SHP77 treated with DMSO at 0.1 percent for 48 hours (cell line): ENCODE measurements around the gene ITGAX.

ENCODE experiments used
- DNase-seq: peaks from one replicate; lab custom pipeline; 2025; lab: John Stamatoyannopoulos, UW

The ITGAX gene

GRCh38 chr16:31350275-31351005 lies 4.5 kb upstream of the ITGAX start:
- DNase-seq, result no peak

- DNase-seq, result no peak
These were observed 3.6 kb upstream of the ITGAX start for GRCh38 chr16:31351246-31351941.

GRCh38 chr16:31351942-31352325 lies 3.0 kb upstream of the ITGAX start:
- DNase-seq, result no peak

DNA sequence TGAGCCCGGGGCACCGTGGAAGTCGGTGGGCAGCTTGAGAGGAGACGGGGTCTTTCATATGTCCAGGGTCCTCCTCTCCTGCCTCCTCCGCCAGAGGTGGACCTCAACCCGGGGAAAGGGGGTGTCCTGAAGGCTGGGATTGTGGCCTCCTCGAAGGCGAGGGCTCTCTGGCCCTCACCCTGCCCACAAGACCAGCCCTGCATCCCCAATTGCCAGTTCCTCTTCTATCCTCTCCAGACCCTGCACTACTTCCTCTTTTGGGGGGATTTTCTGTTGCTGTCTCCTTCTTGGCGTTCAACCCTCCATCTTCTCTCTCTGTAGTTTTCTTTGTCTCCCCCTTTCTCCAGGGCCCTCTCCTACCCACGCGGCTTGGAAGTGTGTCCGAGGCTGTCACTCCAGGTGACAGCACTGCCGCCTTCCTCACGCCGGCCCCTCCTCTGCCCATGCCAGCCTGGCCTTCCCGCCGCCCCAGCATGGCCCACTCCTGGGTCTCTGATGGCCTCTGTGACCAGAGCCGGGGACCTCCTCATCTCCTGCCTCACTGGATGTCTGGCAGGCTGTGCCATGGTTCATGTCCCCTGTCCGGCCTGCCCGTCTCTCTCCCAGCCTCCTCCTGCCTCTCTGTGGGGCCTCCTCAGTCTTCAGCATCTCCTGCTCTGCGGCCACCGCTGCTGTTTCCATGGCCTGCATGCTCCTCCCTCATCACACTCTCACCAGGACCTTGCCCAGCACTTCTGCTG lies 2.4 kb upstream of the ITGAX start:
- no peak for DNase-seq

DNA sequence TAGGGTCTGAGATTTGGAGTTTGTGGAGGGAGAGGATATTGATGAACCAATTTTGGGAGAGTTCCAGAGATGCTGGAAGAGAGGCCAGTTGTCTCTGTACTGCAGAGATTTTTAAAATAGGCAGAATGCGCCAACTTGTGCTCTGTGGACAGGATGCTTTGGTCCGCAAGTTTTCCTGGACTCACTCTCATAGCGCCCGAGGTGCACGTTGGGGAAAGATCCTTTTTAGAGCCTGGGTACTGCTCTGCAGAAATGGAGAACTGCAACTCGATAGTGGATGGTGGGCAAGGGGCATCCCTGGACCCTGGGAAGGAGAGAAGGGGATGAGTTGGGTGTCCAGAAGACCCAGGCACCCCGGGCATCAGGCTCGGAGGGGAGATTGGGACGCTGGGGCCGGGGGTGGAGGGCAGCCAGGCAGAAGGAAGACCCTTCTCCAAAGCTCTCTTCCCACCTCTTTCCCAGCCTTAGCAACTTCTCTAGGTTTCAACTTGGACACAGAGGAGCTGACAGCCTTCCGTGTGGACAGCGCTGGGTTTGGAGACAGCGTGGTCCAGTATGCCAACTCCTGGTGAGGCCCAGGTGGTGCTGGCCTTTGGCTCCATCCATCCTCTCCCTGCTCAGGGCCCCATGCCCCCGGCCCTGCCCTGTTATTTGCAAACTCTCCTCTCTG lies 590 bp downstream of the ITGAX start:
- no peak for DNase-seq

DNA sequence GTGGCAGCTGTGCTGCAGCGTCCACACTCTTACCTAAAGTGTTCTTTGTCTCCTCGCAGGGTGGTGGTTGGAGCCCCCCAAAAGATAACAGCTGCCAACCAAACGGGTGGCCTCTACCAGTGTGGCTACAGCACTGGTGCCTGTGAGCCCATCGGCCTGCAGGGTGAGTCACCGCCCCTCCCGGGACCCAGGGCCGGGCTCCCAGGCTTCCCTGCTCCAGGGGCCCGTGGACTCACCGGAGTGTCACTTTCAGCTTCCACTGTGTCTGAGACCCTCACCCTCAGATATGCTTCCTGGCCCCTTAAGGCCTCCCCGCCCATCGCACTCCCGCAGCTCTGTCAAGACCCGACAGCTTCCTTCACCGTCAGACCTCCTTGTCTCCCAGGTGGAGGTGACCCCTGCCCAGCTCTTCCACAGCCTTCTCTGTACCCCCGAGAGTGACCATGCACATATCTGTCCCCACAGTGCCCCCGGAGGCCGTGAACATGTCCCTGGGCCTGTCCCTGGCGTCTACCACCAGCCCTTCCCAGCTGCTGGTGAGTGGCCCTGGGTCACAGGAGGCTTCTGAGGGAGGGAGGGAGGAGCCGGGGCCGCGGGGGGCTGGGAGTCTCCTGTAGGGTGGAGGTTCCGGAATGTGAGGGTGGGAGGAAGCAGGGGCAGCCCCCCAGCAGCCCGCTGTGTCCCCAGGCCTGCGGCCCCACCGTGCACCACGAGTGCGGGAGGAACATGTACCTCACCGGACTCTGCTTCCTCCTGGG lies 1.8 kb downstream of the ITGAX start:
- no peak for DNase-seq

DNA sequence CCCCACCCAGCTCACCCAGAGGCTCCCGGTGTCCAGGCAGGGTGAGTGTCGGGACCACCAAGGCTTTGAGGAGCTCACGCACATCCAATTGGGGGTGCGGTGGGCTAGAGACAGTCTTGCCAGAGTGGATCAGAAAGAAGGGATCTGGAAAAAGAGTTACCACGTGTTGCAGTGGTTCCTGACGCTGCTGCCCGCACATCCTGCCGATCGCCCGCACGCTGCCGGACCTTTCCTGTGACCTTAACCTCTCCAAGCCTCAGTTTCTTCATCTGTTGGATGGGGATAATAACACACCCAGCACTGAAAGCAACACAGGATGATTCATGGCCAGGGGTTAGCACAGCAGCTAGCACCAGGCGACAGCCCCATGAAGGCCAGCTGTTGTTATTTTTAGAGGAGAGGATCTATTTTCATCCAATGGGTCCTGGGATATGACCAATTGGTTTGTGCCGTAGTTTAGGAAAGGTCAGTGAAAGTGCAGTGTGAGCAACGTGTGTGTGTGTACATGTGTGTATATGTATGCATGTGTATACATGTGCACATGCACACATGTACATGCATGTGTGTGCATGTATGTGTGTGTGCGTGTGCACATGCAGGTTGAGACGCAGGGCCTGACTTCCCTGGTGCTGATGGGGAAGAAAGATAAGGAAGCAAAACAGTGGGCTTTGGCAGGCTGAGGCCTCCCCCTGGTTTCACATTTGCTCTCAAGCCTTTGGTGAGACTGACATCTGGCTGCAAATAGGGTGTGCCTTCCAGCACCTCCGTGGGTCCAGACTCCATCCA lies 2.5 kb downstream of the ITGAX start:
- DNase-seq, result no peak

DNA sequence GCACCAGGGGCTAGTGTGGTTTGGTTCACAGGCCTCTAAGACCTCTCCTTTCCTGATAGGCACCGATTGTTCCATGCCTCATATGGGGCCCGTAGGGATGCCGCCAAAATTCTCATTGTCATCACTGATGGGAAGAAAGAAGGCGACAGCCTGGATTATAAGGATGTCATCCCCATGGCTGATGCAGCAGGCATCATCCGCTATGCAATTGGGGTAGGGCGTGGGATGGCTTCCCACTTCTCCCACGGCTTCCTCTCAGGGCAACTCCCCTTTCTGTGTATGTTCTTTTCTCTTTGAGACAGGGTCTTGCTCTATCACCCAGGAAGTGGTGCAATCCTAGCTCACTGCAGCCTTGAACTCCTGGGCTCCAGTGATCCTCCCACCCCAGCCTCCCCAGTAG lies 5.3 kb downstream of the ITGAX start:
- DNase-seq, result no peak

- no peak for DNase-seq
These were observed 6.5 kb downstream of the ITGAX start for GRCh38 chr16:31361201-31362110.

DNA sequence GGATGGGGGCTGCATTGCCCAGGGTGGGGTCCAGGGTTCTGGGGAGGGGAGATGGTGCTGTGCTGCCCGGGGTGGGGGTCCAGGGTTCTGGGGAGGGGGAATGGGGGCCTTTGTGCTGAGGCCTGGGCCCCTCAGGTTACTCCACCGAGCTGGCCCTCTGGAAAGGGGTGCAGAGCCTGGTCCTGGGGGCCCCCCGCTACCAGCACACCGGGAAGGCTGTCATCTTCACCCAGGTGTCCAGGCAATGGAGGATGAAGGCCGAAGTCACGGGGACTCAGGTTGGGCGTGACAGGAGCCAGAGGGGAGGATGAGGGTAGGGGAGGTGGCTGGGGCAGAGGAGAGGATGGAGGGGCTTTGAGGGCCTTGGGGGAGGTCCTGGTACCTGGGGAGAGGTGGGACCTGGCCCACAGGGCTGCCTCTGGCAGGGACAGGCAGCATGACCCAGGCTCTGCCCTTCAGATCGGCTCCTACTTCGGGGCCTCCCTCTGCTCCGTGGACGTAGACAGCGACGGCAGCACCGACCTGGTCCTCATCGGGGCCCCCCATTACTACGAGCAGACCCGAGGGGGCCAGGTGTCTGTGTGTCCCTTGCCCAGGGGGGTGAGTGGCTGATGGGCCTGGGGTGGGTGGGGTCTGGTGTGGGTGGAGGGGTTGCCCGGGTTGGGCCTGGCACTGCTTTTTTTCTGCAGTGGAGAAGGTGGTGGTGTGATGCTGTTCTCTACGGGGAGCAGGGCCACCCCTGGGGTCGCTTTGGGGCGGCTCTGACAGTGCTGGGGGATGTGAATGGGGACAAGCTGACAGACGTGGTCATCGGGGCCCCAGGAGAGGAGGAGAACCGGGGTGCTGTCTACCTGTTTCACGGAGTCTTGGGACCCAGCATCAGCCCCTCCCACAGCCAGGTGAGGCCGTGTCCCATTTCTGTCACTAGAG lies 7.8 kb downstream of the ITGAX start:
- no peak for DNase-seq

- DNase-seq, result no peak
These were observed 8.7 kb downstream of the ITGAX start for GRCh38 chr16:31363721-31364120.

DNA sequence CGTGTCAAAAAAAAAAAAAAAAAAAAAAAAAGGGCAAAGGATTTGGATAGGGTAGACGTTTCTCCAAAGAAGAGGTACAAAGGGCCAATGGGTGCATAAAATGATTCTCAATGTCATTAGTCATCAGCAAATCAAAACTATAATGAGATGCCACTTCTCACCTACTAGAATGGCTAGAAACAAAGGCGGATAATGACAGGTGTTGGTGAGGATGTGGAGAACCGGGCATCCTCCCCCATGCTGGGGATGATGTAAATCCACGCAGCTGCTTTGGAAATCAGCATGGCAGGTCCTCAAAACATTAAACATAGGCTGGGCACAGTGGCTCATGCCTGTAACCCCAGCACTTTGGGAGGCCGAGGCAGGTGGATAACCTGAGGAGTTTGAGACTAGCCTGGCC lies 9.4 kb downstream of the ITGAX start:
- no peak for DNase-seq

GRCh38 chr16:31365131-31365865 lies 10.3 kb downstream of the ITGAX start:
- no peak for DNase-seq

DNA sequence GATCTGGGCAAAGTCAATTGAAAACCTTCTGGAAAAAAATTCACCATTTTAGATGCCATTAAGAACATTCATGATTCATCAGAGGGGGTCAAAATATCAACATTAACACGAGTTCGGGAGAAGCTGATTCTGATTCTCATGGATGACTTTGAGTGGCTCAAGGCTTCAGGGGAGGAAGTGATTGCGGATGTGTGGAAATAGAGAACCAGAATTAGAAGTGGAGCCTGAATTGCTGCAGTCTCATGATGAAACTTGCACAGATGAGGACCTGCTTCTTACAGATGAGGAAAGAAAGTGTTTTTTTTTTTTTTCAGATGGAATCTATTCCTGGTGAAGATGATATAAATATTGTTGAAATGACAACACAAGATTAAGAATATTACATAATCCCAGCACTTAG lies 12.9 kb downstream of the ITGAX start:
- DNase-seq, result no peak

GRCh38 chr16:31371008-31371407 lies 16.0 kb downstream of the ITGAX start:
- no peak for DNase-seq

DNA sequence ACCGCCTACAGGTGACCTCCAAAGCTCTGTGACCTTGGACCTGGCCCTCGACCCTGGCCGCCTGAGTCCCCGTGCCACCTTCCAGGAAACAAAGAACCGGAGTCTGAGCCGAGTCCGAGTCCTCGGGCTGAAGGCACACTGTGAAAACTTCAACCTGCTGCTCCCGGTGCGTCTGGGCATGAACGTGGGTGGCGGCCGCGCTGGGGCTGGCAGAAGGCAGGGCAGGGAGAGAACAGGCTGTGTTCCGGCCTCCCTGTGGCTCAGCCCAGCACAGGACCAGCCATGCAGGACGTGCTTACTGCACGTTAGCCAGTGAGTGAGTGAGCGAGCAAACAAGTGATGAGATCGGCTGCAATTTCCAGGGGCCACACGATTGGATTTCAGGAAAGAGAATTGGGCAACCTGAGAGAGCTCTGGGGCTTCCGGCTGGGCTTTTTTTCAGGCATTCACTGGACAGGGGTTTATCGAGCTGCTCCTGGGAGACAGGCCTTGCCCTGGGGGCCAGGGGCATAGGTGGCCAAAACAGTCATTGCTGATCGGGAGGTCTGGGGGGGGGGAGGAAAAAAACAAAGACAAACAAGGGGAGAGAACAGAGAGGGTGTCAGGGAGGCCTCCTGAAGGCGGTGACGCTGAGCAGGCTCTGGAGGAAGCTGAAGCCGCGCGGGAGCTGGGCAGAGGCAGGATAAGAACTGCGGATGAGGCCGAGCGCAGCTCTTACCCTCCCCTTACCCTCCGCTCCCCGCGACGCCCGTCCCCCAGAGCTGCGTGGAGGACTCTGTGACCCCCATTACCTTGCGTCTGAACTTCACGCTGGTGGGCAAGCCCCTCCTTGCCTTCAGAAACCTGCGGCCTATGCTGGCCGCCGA lies 16.9 kb downstream of the ITGAX start:
- no peak for DNase-seq

DNA sequence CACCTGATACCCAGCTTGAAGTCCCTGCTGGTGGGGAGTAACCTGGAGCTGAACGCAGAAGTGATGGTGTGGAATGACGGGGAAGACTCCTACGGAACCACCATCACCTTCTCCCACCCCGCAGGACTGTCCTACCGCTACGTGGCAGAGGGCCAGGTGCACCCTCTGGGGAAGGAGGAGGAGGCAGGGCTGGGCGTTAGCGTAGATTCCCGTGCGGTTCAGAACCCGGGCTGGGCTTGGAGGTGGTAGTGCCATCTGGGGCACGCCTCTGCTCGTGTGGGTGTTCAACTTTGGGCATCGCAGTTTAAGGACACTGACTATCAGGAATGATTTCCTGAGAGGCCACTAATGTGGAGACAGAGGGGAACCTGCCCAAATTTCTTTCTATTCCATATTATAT lies 18.3 kb downstream of the ITGAX start:
- DNase-seq, result no peak
